Measurements from ENCODE around the gene CFAP77.

DNA sequence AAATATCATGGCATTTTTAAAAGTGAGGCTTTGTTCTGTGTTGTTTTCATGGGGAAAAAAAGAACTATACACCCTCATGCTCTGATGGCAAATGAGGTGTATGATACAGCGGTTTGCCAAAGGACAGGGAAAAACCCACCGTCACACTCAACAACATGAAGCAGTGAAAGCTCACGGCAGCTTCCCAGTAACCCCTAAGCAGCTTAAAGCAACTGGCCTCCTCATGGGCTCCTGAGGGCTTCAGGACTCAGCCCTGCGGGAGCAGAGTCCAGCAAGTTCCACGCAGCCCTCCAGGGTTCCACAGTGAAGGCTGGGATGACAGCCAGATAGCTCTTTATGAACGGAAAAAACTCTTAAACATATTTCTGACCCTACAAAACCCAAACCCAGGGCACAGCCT is 185.3 kb downstream of the CFAP77 start:
- TF ChIP-seq CTCF (IDR thresholded peaks at IDR 0.05) (no peak), POLR2A (IDR thresholded peaks at IDR 0.05) (no peak), POLR2AphosphoS5 (IDR thresholded peaks at IDR 0.05) (no peak), EP300 (IDR thresholded peaks at IDR 0.05) (no peak)

Data from sigmoid colon (tissue), 4 donors.